CD8-positive, alpha-beta memory T cell (primary cell): ENCODE measurements around the gene MED13L. TPM values are rescaled to one million over a fixed set of nuclear protein-coding genes. Genes with fewer than 3 reads are reported as not detected.

Source experiments
- CTCF ChIA-PET: fragments of 350-600 bp; sonication (Branson Sonifier 250); formaldehyde crosslinking; loops from one replicate; lab custom pipeline; 2021; ENCODE audit warnings: antibody characterized with exemption; lab: Charles Lee
- POLR2A ChIA-PET: fragments of 350-600 bp; sonication (Branson Sonifier 250); formaldehyde crosslinking; loops from one replicate; lab custom pipeline; 2021; ENCODE audit warnings: antibody characterized with exemption; lab: Charles Lee
- DNase-seq, 5 donors: peaks; one replicate each; pipeline versions ENCODE4 v3.0.0 to v3.0.0-alpha.2; 2020 to 2022; ENCODE audit warnings: mixed read lengths in 1 of 5
- H3K27ac ChIP-seq: one replicate; pipeline ENCODE4 v1.7.0; 2013; ENCODE audit warnings: low read depth, mild to moderate bottlenecking, low read length, moderate library complexity
- H3K27me3 ChIP-seq: 2 replicates; pipeline ENCODE4 v1.7.0; 2013; ENCODE audit warnings: low read length, mild to moderate bottlenecking; ENCODE audit not compliant: insufficient read depth, poor library complexity, severe bottlenecking
- H3K36me3 ChIP-seq: 2 replicates; pipeline ENCODE4 v1.7.0; 2013; ENCODE audit warnings: mild to moderate bottlenecking, low read length, moderate library complexity; ENCODE audit not compliant: insufficient read depth
- H3K4me1 ChIP-seq: 2 replicates; pipeline ENCODE4 v1.7.0; 2013; ENCODE audit warnings: mild to moderate bottlenecking, low read length, moderate library complexity; ENCODE audit not compliant: insufficient read depth
- H3K4me3 ChIP-seq: 2 replicates; pipeline ENCODE4 v1.7.0; 2013; ENCODE audit warnings: mild to moderate bottlenecking, low read length
- H3K9me3 ChIP-seq: 2 replicates; pipeline ENCODE4 v1.7.0; 2013; ENCODE audit warnings: mild to moderate bottlenecking, low read length
- H3K27ac Mint-ChIP-seq, 8 donors: one replicate each; pipeline ENCODE4 v1.8.0; 2020 to 2021; ENCODE audit warnings: mixed read lengths in 8 of 8, mild to moderate bottlenecking in 6 of 8, inconsistent platforms in 3 of 8, moderate library complexity in 3 of 8
- H3K27me3 Mint-ChIP-seq, 2 donors: one replicate each; pipeline ENCODE4 v1.8.0; 2020 to 2021; ENCODE audit warnings: mixed read lengths in 2 of 2, mild to moderate bottlenecking in 1 of 2, moderate library complexity in 1 of 2
- H3K36me3 Mint-ChIP-seq, 3 donors: one replicate each; pipeline ENCODE4 v1.8.0; 2020 to 2021; ENCODE audit warnings: mixed read lengths in 3 of 3, inconsistent platforms in 1 of 3, mild to moderate bottlenecking in 1 of 3
- H3K4me1 Mint-ChIP-seq, 3 donors: one replicate each; pipeline ENCODE4 v1.8.0; 2020 to 2021; ENCODE audit warnings: mixed read lengths in 3 of 3, inconsistent platforms in 1 of 3, mild to moderate bottlenecking in 1 of 3
- H3K4me3 Mint-ChIP-seq, 7 donors: one replicate each; pipeline ENCODE4 v1.8.0; 2020 to 2021; ENCODE audit warnings: mixed read lengths in 7 of 7, mild to moderate bottlenecking in 6 of 7, moderate library complexity in 4 of 7, inconsistent platforms in 2 of 7
- H3K9me3 Mint-ChIP-seq, 5 donors: one replicate each; pipeline ENCODE4 v1.8.0; 2020 to 2022; ENCODE audit warnings: mixed read lengths in 5 of 5, mild to moderate bottlenecking in 3 of 5, moderate library complexity in 2 of 5, inconsistent platforms in 1 of 5
- polyA plus RNA-seq: library from polyadenylated mRNA; unstranded; fragments of 300-500 nt; fragmentation: Illumina TruSeq; gene quantifications from one replicate; pipeline ENCODE4 v1.2.3, GENCODE V29; 2021
- total RNA-seq, 2 experiments: library from RNA; stranded (reverse); gene quantifications; one replicate each; pipeline ENCODE4 v1.2.3, GENCODE V29; 2021

The MED13L gene
- total and polyA plus RNA-seq, 3 experiments from 2014 or later = 6.6 to 53.4 (median 49.7) TPM

DNA sequence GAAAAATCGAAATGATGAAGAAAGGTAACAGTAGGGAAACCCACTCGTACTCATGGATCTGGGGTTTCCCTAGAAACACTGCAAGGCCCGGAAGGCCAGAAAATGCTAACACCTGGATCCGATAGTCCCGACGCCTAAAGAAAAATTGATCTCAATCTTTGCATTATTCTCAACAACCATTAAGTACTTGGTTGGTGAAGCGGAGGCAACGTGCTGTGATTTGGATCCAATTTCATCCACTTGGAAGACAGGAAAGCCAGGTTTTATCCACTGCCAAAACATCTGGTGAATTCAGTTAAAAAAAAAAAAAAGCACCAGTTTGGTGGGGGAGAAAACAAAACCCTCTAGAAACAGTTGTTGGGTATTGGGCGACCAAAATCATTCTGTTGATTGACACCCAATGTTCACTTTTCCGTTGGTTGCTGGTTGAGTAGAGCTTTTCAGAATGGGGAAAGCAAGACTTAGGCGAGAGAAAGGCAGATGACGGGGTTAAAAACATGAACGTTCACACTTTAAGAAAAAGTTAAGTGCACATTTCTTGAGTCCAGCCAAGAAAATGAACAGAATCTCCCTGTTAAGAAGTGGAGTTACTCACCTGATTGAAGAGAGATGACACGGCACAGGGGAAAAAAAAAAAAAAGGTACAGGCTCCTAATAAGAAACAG lies 41.9 kb upstream of the MED13L start:
- Histone ChIP-seq H3K4me3 (no peak overlapping the region), H3K27ac (no peak overlapping the region), H3K9me3 (no peaks in the 10 kb centered on the region), H3K4me1 (peaks cover 4% of the 10 kb centered on the region), H3K36me3 (no peaks in the 10 kb centered on the region), H3K27me3 (no peaks in the 10 kb centered on the region)
- POLR2A ChIA-PET = interaction anchor here (0.7 kb wide), 1 partner anchor 16 kb away, joined by 5 read pairs; no protein-coding TSS in a partner anchor
- Mint-ChIP-seq H3K4me1 (peaks cover 11 to 25% (median 19%) of the 10 kb centered on the region in 3 donors), H3K9me3 (no peaks in the 10 kb centered on the region), H3K27ac (peak overlapping the region in 1 of 8 donors; percentile 81), H3K27me3 (peaks cover 8 to 14% of the 10 kb centered on the region in 2 donors), H3K36me3 (peaks cover 0 to 8% (median 2%) of the 10 kb centered on the region in 3 donors), H3K4me3 (peak overlapping the region in 2 of 7 donors; percentile 23 to 38)
- CTCF ChIA-PET = no interaction called here
- DNase-seq = no peak

DNA sequence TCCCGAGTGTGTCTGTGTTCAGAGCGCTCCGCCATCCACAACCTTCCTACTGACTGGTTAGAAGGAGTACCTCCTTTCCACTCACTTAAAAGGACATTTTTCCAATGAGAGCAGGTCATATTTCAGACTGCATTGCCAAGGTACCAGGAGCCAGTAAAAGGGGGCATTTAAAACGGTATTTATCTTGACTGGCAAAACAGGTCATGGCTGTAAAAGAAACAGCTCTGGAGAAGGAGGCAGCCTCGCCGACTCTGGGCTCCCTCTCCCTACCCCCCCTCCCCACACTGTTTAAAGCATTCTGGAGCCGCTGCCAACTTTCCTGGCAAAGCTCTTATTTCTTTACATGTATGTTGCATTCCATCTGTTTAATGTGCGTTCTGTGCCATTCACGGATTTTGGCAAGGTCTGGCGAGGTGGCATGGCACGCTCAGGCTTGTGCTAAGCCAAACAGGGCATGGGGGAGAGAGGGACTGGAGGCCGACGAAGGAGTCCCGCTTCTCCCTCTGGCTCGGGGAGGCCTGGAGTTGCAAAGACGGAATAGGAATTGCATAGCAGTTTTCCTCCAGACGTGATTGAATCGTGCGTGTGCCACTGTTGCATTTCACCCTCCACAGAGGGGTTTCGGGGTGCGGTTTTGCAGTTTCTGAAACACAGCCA lies 41.2 kb upstream of the MED13L start:
- H3K36me3 Mint-ChIP-seq = peaks cover 0 to 6% (median 2%) of the 10 kb centered on the region in 3 donors
- CTCF ChIA-PET = no interaction called here
- DNase-seq = no peak
- peaks cover 8 to 14% of the 10 kb centered on the region in 2 donors for H3K27me3 Mint-ChIP-seq
- Histone ChIP-seq H3K4me3 (no peak overlapping the region), H3K27ac (no peak overlapping the region), H3K27me3 (no peaks in the 10 kb centered on the region), H3K4me1 (peaks cover 4% of the 10 kb centered on the region), H3K36me3 (no peaks in the 10 kb centered on the region), H3K9me3 (no peaks in the 10 kb centered on the region)
- POLR2A ChIA-PET = no interaction called here
- H3K27ac Mint-ChIP-seq = peak overlapping the region in 2 of 8 donors; percentile 64 to 81
- no peak overlapping the region for H3K4me3 Mint-ChIP-seq
- peaks cover 9 to 18% (median 14%) of the 10 kb centered on the region in 3 donors for H3K4me1 Mint-ChIP-seq
- no peaks in the 10 kb centered on the region for H3K9me3 Mint-ChIP-seq

DNA sequence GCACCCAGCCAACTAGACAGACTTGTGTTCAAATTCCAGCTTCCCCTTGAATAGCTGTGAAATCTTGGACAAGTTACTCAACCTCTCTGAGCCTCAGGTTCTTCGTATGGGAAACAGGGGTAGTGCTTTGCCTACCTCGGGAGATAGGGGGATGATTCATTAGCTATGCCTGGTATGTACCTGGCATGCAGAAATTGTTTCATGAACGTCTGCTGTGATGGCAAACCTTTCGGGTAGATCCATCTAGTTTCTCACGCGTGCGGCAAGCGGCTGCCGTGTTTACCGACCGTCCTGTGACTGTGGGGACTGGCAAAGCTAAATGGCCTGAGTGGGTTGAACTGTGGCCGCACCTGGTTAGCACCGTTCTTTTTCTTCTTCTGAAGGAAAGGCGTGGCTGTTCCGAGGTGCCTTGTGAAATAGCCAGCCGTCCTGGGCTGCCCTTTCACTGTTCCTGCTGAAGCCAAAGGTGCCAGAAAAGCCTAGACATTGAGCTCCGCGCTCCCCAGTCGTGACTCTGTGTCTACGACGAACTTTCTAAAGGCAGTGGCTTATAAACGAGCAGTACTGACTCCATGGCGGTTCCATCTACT lies 40.6 kb upstream of the MED13L start:
- POLR2A ChIA-PET = no interaction called here
- Mint-ChIP-seq H3K27me3 (peaks cover 8 to 14% of the 10 kb centered on the region in 2 donors), H3K36me3 (peaks cover 0 to 3% (median 2%) of the 10 kb centered on the region in 3 donors), H3K9me3 (no peaks in the 10 kb centered on the region), H3K4me1 (peaks cover 9 to 15% (median 14%) of the 10 kb centered on the region in 3 donors), H3K27ac (no peak overlapping the region), H3K4me3 (no peak overlapping the region)
- Histone ChIP-seq H3K36me3 (no peaks in the 10 kb centered on the region), H3K27ac (no peak overlapping the region), H3K4me1 (peaks cover 4% of the 10 kb centered on the region), H3K9me3 (no peaks in the 10 kb centered on the region), H3K4me3 (no peak overlapping the region), H3K27me3 (no peaks in the 10 kb centered on the region)
- CTCF ChIA-PET = no interaction called here
- DNase-seq = no peak

DNA sequence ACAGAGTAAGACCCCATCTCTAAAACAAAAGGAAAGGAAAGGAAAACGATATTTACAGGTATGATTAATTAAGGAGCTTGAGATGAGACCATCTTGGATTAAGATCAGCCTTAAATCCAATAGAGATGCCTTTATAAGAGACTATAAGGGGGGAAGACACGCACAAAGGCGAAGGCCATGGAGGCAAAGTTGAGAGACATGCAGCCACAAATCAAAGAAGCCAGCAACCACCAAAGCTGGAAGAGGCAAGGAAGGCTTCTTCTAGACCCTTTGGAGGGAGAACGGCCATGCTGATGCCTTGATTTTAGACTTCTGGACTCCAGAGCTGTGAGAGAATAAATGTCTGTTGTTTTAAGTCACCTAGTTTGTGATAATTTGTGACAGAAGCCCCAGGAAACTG lies 39.6 kb upstream of the MED13L start:
- Histone ChIP-seq H3K4me3 (no peak overlapping the region), H3K4me1 (peaks cover 4% of the 10 kb centered on the region), H3K27me3 (no peaks in the 10 kb centered on the region), H3K27ac (no peak overlapping the region), H3K36me3 (no peaks in the 10 kb centered on the region), H3K9me3 (no peaks in the 10 kb centered on the region)
- Mint-ChIP-seq H3K4me1 (peaks cover 9 to 15% (median 14%) of the 10 kb centered on the region in 3 donors), H3K36me3 (peaks cover 0 to 3% (median 2%) of the 10 kb centered on the region in 3 donors), H3K27ac (no peak overlapping the region), H3K9me3 (no peaks in the 10 kb centered on the region), H3K27me3 (peaks cover 5 to 18% of the 10 kb centered on the region in 2 donors), H3K4me3 (no peak overlapping the region)
- POLR2A ChIA-PET = no interaction called here
- no peak for DNase-seq
- CTCF ChIA-PET = no interaction called here

DNA sequence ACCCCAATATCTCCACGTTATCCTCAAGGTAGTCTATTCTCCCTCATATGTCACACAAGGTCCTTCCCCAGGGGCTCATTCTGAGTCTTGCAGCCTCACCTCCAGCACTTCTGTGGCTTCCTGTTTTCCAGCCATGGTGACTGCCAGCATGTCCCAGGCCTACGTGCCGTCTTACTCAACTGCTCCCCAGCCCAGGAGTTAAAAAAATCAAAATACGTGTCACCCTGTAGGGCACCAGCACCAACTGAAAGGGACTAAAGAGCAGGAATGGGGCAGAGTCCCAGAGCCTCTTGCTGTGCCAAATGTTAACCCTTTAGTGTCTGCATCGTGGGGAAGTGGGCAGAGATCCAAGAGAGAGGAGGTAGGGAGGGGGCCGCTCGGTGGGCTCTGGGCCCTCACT lies 37.0 kb upstream of the MED13L start:
- no peaks in the 10 kb centered on the region for H3K27me3 ChIP-seq
- H3K27me3 Mint-ChIP-seq = peaks cover 5 to 18% of the 10 kb centered on the region in 2 donors
- peaks cover under 1 to 3% (median 3%) of the 10 kb centered on the region in 3 donors for H3K4me1 Mint-ChIP-seq
- POLR2A ChIA-PET = no interaction called here
- H3K9me3 ChIP-seq = no peaks in the 10 kb centered on the region
- H3K9me3 Mint-ChIP-seq = peaks cover 0 to 9% (median 5%) of the 10 kb centered on the region in 5 donors
- H3K27ac ChIP-seq = no peak overlapping the region
- no peak overlapping the region for H3K4me3 Mint-ChIP-seq
- CTCF ChIA-PET = no interaction called here
- H3K36me3 Mint-ChIP-seq = peaks cover 0 to 11% (median 2%) of the 10 kb centered on the region in 3 donors
- H3K27ac Mint-ChIP-seq = no peak overlapping the region
- no peak overlapping the region for H3K4me3 ChIP-seq
- DNase-seq = no peak
- H3K36me3 ChIP-seq = no peaks in the 10 kb centered on the region
- H3K4me1 ChIP-seq = no peaks in the 10 kb centered on the region

DNA sequence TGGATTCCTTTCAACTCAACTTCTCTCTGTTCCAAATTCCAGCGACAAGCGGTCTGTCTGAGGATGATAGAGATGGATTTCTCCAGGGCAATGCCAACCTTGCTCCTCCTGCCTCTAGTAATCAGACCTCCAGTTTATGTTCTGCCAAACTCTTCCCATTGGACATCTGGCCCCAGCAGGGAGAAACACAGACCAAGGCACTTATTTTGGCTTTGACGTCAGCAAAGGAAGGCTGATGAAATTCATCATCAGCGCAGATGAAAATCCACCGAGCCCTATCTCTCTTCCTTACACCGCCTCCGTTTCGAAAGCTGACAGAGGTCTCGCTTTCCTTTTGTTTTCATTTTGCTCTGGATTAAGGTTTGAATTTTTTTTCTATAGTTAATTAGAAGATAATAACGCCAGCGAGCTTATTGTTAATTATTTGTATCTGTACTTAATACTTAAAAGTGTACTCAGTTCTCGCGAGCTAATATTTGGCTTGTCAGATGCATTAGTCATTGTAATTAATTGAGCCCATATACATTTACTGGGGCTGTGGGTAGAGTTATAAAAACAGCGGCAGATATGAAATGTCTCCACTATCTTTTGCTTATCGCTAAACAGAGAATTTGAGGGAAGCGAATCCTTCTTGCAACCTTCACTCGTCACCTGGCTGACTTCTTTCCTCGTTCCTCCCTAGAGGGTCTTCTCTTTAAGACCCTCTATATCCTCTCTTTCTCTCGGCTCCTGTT lies 35.9 kb upstream of the MED13L start:
- CTCF ChIA-PET = no interaction called here
- POLR2A ChIA-PET = no interaction called here

DNA sequence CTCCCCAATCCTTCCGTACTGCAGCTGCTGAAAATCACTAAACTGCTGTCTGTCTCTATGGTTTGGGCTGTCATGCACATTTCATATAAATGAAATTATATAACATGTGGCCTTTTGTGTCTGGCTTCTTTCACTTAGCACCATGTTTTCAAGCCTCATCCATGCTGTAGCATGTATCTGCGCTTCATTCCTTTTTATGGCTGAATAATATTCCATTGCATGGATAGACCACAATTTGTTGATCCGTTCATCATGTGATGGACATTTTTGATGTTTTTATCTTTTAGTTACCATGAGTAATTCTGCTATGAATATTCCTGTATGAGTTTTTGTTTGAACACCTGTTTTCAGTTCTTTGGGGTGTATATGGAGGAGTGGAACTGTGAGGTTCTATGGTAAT lies 32.6 kb upstream of the MED13L start:
- Histone ChIP-seq H3K27me3 (no peaks in the 10 kb centered on the region), H3K27ac (no peak overlapping the region), H3K4me1 (no peaks in the 10 kb centered on the region), H3K36me3 (no peaks in the 10 kb centered on the region), H3K9me3 (no peaks in the 10 kb centered on the region), H3K4me3 (no peak overlapping the region)
- Mint-ChIP-seq H3K4me3 (no peak overlapping the region), H3K27ac (no peak overlapping the region), H3K9me3 (peaks cover 3 to 12% (median 8%) of the 10 kb centered on the region in 5 donors), H3K4me1 (no peaks in the 10 kb centered on the region), H3K36me3 (peaks cover 0 to 13% (median 2%) of the 10 kb centered on the region in 3 donors), H3K27me3 (peaks cover 3 to 4% of the 10 kb centered on the region in 2 donors)
- DNase-seq = no peak
- CTCF ChIA-PET = no interaction called here
- POLR2A ChIA-PET = no interaction called here

More for the DNA sequence above, 35.9 kb upstream of the MED13L start:
- no peaks in the 10 kb centered on the region for H3K36me3 ChIP-seq
- Mint-ChIP-seq H3K4me1 (no peaks in the 10 kb centered on the region), H3K36me3 (peaks cover 0 to 16% (median 2%) of the 10 kb centered on the region in 3 donors), H3K4me3 (no peak overlapping the region), H3K9me3 (peaks cover 3 to 12% (median 8%) of the 10 kb centered on the region in 5 donors), H3K27ac (no peak overlapping the region), H3K27me3 (peaks cover 5 to 15% of the 10 kb centered on the region in 2 donors)
- no peaks in the 10 kb centered on the region for H3K27me3 ChIP-seq
- no peak overlapping the region for H3K27ac ChIP-seq
- DNase-seq = no peak
- H3K9me3 ChIP-seq = no peaks in the 10 kb centered on the region
- H3K4me1 ChIP-seq = no peaks in the 10 kb centered on the region
- H3K4me3 ChIP-seq = no peak overlapping the region
